ENCODE data around the gene SH2D4B.

DNA sequence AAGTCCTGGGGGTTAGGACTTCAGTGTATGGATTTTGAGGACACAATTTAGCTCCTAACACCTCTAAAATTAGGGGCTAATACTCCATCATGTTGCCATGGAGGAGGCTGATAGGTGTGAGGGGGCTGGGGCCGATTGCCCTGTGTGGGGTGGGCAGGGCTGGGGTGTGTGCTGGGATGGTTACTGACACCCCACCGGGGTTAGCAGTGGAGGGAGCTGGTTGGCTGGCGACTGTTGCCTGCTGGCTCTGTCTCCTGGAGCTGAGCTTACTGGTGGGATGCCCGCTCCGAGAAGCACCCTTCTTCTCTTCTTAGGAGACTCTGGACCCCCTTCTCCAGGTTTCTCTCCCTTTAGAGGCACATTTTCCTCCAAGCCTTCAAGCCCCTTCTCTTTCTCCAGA, 22.2 kb upstream of the SH2D4B start:
- TF ChIP-seq, protein P1, sequence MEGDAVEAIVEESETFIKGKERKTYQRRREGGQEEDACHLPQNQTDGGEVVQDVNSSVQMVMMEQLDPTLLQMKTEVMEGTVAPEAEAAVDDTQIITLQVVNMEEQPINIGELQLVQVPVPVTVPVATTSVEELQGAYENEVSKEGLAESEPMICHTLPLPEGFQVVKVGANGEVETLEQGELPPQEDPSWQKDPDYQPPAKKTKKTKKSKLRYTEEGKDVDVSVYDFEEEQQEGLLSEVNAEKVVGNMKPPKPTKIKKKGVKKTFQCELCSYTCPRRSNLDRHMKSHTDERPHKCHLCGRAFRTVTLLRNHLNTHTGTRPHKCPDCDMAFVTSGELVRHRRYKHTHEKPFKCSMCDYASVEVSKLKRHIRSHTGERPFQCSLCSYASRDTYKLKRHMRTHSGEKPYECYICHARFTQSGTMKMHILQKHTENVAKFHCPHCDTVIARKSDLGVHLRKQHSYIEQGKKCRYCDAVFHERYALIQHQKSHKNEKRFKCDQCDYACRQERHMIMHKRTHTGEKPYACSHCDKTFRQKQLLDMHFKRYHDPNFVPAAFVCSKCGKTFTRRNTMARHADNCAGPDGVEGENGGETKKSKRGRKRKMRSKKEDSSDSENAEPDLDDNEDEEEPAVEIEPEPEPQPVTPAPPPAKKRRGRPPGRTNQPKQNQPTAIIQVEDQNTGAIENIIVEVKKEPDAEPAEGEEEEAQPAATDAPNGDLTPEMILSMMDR (conservative IDR thresholded peaks at IDR 0.05; ENCODE audit: low read depth, low read length): no peak
- TF ChIP-seq EZH2phosphoT487 (IDR thresholded peaks at IDR 0.05; ENCODE audit: borderline replicate concordance, low read length) (no peak), EZH2 (IDR thresholded peaks at IDR 0.05; ENCODE audit: low read length, unreplicated experiment) (no peak)

Data from PC-3 (cell line).